ENCODE results near the gene UQCRC1.

UQCRC1 gene

DNA sequence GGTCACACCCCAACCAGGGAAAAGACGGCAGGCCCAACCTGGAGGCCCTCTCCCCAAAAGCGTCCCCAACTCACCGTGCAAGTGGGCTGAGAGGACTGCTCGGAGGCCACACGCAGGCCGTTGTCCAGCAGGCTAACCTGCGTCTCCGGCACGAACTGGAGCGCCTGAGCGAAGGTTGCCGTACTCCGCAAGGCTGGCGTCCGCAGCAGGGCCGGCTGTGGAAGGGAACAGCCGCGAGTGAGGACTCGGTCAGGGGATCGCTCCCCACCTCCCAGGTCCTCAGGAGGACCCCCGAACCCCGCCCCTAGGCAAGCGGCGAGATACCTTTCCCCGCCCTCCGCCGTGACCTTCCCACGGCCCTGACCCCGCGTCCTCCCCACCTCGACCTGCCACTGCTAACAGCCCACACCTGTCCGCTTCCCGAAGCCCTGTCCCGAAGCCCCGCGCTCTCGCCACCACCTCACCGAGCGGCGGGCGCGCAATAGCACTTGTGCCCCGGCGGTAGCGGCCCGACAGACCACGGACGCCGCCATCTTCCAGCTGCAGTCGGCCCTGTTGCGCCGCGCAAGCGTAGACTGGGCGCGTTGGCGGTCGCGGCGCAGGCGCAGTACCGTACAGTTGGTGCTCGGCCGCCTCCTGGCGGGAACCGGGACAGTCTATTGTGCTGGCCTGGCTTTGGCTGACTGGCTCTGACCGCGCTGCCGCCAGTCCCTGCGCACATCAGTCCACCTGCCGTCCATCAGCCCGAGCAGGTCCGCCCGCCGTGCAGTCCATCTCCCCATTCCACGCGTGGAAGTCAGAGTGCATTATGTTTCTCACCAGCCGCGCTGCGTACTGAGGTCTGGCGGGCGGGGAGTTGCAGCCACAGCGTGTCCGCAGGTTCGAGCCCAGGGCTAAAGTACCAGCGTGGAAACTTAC lies at the start of gene UQCRC1:
Gene UQCRC1, minus strand, starts transcription at position 559 of the 918 bp plus-strand sequence. Its CDS starts 26 bp downstream, at position 533.
- peak; percentile 98 for DNase-seq (ENCODE audit: low read depth, low spot score)

DNA sequence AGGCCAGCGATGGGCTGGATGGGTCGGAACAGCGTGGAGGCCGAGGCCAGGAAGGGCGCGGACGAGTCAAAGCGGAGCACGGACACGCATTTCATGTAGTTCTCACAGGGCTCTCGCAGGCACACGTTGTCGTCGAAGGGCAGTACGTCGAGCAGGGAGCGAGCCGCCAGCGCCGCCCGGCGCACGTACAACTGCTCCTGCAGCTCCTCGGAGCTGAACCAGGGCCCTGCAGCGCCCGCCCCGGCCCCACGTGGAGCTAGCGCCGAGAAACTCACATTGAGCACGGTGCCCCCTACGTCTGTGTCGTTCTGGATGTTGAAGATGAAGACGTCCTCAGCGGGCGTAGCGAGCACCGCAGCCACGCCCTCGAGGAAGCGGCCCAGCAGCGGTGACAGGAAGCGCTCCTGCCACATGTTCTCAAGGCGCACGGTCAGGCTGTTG lies 47.4 kb upstream of the UQCRC1 start:
- DNase-seq (ENCODE audit: low read depth, low spot score): no peak

DNA sequence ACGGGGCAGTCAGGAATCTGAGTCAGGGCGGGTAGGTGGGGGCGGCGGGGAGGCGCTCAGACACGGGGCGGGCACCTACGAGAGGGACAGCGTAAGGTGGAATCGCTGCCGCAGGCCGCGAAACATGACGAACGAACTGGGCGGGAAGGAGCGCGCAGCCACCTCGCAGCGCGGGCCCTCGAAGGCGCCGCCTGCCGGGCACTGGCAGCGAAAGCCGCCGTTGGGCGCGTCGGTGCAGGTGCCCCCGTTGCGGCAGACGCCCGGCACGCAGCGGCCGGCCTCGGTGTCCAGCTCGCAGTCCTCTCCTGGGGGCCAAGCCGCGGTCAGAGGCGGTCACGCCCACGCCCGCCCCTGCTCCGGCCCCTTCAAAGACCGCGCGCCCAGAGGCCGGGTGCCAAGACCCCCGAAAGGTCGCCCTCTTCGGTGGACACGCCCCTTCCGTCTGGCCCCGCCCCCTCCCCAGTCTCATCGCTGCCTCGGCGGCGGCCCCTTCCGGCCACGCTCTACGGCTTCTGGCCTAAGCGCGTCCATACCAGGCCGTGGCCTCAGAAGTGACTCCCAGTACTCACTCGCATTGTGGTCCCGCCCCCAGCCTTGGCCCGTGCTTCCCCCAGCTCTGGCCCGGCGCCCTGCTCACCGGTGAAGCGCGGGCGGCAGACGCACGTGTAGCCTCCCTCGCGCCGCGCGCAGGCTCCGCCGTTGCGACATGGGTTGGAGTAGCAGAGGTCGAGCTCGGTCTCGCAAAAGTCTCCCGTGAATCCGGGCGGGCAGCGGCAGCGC lies 46.8 kb upstream of the UQCRC1 start:
- peak; percentile 84 for DNase-seq (ENCODE audit: low read depth, low spot score)

DNA sequence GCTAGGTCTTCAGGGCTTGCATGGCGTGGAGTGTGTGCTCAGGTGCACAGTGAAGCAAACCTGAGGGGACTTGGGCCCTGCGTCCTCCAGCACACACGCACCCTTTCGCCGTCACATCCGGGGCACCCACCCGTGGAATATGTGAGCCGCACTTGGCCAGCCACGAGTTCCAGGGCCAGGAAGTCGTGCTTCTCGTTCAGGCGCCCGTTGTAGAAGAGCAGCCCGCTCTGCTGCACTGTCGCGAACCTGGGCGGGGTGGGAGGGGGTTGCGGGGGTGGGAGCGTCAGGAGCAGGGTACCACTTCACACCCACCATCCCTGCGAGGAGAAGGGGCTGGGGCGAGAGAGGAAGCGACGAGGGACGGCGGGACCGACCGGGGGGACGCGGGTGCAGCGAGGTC lies 46.2 kb upstream of the UQCRC1 start:
- no peak for DNase-seq (ENCODE audit: low read depth, low spot score)

DNA sequence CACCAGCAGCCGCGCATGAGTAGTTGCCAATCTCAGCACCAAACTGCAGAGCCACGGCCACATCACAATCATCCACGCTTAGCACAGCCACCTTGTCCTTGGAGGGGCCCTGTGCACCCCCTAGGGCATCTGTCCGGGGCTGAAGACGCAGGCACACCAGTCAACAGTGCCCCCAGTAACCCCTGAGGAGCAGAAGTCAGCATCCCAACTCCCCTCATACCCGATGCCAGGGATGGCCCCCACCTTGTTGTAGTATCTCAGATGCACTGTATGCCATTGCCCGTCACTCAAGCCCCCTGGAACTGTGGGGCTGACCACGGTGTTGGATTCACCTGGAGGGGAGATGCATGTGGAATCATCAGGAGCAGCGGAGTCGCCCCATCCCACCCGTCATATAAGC lies 45.6 kb upstream of the UQCRC1 start:
- no peak for DNase-seq (ENCODE audit: low read depth, low spot score)

DNA sequence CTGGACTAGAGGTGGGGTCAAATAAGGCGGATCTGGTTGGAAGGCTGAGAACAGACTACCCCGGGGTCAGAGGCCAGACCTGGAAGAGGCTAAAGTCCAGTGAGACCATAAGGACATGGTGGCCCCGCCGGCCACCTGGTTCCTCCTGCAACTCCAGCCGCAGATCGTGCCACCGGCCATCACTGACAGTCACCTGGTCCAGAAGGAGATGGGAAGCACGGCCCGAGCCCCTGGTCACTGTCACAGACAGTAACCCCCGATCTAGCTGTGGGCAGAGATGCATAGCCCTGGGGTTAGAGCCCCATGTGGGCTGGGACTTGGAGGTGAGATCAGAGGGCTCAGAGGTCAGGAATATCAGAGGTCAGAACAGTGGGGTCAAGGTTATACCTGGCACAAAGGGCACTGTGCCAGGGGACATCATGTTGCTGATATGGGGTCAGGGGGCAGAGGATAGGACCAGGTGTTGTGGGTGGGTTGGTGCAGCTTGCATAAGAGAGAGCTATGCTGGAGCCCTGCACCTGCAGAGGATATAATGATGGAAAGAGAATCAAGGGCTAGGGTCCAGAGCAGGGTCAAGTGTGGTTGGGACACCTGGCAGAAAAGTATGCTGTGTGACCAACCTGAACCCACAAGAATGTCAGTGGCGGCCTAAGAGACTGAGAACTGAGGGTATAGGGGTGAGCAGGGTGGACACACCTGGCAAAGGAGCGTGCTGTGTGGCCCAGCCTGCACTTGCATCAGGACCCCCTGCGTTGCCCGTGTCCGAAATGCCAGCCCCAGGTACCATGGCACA lies 43.7 kb upstream of the UQCRC1 start:
- DNase-seq (ENCODE audit: low read depth, low spot score): no peak

DNA sequence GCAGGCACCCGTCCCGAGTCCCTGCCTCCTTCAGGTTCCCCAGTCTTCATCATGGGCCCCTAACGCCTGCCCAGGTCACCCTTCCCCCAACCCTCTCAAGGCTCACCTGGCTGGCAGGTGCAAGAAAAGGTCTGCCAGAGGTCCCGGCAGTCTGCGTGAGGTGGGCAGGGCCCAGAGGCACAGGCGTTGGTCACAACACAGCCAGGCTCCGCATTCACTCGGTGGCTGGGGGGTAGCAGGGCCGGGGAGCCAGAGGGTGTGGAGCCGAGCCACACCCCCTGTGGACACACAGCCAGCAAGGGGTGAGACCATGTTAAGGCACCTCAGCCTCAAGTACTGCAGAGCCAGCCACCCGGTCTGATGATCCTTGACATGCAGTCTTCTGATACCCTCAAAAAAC lies 42.3 kb upstream of the UQCRC1 start:
- DNase-seq (ENCODE audit: low read depth, low spot score): no peak

DNA sequence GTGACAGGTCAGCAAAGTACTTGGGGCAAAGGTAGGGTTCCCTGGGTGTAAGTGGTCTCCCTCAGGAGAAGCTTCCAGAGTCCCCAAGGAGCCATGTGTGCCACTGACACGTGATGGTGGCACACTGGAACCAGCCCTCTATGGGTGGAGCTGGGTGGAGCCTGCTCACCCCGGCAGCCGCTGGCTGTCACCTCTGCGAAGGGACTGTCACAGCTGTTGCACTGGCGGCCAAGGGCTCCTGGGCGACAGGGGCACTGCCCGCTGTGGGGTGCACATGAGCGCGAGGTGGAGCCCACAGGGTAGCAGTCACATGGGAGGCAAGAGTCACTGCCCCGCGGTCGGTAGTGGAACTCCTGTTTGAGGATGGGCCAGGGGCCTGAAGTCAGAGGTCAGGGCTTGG lies 41.3 kb upstream of the UQCRC1 start:
- DNase-seq (ENCODE audit: low read depth, low spot score): no peak

DNA sequence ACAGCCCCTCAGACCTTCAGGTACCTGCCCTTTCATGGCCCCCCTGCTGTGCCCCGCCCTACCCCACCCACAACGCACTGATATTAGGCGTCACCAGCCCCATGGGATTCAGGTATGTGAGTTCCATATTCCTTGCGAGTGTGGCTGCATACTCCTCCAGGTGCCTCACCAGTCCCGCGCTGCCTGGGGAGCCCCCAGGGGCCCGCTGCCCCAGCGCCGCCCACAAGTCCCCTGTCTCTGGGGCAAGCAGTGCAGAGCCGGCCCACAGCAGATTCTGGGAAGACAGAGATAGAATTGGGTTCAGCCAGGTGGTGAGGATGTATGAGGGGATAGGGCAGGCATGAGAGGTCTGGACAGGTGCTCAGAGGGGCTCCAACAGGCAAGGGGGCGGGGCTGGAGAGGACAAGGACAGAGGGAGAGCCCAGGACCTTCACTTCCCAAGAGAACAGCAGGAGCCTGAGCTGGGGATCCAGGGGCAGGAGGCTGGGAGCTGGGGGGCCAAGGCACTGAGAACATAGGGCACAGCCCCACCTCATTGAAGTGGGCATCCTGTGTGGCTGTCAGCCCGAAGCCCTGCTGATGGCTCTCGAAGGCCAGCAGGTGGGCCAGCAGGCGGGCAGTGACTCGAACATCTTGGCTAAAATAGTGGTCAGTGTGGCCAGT lies 38.9 kb upstream of the UQCRC1 start:
- DNase-seq (ENCODE audit: low read depth, low spot score): no peak

DNA sequence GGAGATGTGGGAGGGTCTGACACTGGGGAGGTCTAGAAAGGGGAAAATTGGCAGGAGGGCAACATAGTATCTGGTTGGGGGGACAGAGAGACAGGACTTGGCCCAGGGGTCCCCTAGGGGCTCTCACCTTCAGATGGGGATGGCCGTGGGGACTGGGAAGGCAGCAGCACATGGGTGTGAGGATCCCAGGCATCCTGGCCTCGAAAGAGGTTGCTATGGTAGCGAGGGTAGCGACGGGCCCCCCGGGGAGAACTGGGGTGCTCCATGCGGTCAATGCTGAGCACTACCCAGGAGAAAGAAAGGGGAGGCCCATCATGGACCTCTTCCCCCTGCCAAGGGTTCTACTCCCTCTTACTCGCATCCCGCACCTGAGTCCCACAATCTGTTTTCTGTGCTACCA lies 38.3 kb upstream of the UQCRC1 start:
- DNase-seq (ENCODE audit: low read depth, low spot score): no peak

DNA sequence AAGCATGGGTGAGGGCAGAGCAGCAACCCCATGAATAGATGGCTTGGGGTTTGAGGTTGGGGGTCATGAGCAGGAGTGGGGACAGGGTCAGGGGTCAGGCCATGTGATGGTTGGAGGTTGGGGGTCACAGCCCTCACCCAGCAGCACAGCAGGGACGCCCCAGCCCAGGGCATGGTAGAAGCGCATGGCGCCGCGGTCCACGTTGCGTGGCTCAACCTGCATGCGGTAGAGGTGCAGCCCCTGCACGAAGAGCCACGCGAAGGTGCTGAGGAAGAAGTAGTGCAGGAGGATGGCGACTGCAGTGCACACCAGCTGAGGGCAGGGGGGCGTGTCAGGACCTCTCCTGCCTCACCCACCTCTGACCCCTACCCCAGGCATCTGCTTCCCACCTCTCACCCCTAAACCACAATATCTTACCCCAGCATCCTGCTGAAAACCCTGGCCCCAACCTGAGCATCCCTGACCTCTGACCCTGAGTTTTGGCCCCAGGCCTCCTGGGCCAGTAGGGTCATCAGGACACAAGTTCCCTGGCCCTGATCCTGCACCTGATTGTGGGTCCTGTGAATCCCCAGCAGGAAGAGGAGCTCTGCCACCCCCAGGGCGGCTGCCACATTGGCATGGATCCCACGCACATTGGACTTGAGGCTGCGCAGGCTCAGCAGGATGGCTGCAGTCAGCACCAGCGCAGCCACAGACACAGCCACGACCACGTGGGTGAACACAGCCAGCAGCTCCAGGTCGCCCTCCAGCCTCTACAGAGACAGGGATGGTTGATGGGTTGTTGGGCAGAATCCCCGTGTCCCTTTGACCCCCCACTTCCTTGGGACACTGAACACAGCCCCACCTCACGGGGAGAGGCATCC lies 35.7 kb upstream of the UQCRC1 start:
- DNase-seq (ENCODE audit: low read depth, low spot score): no peak

DNA sequence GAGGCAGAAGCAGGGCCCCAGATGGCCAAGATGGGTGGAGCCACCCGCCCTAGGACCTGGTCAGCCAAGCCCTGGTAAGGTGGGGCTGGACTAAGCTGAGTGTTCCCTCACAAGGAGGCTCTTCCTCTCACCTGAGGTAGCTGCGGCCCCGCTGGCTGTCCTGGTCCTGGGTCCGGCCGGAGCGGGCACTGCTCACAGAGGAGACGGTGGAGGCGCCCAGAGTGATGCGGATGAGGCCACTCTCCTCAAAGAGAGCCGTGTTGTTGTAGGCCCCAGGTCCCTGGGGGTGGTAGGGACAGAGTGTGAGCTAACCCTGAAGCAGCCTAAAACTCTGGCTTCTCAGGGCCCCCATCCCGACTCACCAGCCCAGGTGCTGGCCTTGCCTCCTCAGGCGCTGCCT lies 33.2 kb upstream of the UQCRC1 start:
- no peak for DNase-seq (ENCODE audit: low read depth, low spot score)

DNA sequence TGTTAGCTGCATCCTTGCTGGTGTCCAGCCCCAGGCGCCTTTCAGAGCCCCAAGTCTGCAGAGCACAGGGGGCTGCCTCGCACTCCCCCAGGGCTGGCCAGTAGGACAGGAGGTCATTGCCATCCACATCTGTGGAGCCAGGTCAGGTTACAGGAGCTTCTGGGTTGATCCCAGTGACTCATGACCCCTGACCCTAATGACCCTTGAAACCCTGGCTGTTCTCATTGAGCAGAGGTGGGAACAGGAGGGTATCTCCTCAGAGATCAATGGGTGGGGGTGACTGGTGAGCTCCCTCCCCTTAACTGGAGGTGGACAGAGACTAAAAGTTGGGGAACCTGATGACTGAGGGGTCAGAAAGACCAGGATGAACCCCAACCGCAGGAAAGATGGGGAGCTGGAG lies 31.9 kb upstream of the UQCRC1 start:
- no peak for DNase-seq (ENCODE audit: low read depth, low spot score)

DNA sequence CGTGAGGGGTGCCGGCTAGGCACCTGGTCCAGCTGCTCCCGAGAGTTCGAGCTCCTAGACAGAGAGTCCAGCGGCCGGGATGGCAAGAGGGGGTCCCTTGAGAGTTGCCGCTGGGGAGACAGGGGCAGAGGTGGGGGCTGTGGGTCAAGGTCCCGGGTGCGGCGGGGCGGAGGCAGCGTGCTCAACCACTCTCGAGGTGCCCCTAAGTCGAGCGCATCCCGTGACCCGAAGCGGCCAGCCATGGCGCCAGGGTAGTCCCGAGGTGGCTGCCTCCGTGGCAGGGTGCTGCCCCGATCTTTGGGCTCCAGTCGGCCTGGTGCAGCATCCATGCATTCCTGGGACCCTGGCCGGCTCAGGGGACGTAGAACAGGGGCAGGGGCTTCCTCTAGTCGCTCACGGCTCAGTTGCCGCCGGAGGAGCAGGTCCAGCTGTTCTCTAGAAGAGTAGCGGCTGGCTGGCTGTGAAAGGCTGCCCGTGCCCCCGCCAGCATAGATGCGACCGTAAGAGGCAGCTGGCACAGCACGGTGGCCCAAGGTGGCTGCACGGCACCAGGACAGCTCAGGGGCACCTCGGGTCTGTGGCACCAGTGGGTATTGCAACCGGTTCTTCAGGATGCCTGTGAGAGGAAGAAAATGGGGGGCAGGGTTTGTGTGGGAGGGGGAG lies 30.6 kb upstream of the UQCRC1 start:
- no peak for DNase-seq (ENCODE audit: low read depth, low spot score)

DNA sequence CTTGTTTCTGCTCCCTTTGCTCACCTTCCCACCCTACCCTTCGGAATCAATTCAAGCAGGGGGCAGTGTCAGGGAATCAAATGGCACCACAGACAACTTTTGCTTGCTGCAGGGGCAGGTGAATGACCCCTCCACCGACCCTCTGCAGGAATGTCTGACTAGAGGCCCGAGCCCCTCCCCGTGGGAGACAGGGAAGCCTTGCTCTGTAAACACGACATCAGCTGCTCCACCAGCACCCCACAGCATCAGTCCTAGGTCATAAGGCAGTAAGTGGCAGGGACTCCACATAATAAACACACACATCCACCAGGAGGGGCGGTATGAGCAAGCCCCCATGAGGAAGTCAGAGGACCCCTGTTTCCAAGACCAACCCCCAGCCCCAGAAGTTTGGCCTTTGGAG lies 27.9 kb upstream of the UQCRC1 start:
- no peak for DNase-seq (ENCODE audit: low read depth, low spot score)

DNA sequence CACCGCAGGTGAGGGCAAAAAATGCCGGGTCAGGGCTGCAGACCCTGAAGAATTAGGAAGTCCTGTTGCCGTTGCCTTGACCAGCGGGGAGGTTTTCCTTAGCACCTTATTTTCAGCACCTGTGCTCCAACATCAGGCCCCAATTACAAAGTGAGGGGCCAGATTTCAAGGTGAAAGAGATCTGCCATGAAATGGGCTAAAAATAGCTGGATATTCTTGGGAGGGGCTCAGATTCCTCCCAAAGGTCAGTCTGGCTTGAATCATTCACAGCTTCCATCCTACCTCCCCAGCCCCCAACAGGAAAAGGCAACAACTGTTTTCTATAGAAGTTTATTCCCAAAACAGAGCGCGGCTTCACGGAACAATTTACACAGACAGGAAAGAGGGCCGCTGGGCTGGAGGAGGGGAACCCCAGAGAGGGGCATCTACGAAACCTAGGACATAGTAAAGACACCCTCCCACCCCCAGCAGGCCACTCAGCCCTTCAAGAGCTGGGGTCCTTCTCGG lies 26.8 kb upstream of the UQCRC1 start:
- DNase-seq (ENCODE audit: low read depth, low spot score): no peak

DNA sequence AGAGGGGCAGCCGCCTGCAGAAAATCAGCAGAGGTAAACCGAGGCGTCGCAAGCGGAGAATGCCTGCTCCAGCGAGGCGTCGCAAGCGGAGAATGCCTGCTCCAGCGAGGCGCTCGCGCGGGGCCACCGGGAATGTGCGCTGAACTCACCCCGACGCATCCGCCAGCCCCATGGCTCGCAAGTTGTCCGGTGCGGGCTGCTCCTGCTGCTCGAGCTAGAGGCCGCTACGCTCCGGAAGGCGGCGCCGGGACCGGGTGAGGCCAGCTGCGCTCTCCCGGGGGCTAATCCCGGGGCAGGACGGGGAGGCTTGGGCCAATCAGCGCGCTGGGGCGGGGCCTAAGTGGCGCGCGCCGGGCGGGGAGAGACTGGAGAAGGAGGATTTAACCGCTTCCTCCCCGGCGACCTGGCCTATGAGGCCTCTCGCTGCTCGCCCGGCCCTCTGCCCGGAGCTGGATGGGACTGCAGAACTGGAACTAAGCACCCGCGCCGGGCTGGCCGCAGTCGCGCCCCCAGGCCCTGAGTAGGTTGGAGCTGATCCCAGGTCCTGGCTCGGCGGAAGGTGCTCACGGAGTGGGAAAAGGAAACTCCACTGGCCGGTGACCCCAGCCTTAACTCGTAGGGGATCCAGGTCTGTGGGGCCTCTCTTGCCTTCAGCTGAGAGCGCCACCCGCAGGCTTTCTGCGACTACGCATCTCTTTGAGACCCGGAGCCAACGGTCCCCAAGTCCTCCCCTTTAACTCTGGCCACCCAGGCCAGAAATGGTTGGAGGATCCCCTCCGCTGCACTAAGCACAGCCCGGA lies 26.0 kb upstream of the UQCRC1 start, which contains the start of gene SLC26A6:
Gene SLC26A6, minus strand, starts transcription at position 240 of the 800 bp plus-strand sequence. Its CDS starts 68 bp downstream, at position 172.
- DNase-seq (ENCODE audit: low read depth, low spot score): peak; percentile 99

DNA sequence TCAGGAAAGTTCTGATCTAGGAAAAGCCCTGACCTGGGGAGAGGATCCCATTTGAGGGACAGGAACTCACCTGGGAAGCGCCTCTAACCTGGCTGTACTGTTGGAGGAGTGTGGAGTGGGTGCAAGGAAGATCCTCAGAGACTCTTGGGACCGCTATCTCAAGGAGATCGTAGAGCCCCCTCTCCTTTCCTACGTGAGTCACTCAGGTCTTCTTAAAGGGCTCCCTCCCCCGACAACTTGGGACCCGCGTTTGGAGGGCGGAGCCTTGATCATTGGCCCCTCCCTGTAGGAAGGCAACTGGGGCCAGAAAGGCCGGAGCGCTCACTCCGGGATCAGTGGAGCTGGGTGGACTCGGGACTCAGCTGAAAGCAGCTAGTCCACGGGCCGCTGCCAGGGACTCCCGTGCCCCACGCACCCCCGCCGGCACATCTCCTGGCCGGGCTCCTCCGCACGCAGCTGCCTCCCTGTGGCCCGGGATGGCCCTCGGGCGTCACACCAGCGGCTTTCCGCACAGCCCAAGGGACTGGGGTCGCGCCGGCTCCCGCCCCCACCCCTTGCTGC lies 25.3 kb upstream of the UQCRC1 start:
- DNase-seq (ENCODE audit: low read depth, low spot score): peak; percentile 75
